ENCODE results near the gene NFKB2.

NFKB2 gene

GRCh38 chr10:102419269-102420180, 24.0 kb downstream of the NFKB2 start:
- in situ Hi-C loops (cut with MboI; ENCODE audit: low pct_unique_long_range_greater_than_20kb, low sequenced_read_pairs) = no loop called here

GRCh38 chr10:102420181-102420713, 24.7 kb downstream of the NFKB2 start:
- in situ Hi-C loops (cut with MboI; ENCODE audit: low pct_unique_long_range_greater_than_20kb, low sequenced_read_pairs) = no loop called here
- no peak for DNase-seq

More at GRCh38 chr10:102419269-102420180, 24.0 kb downstream of the NFKB2 start:
- DNase-seq = peak; percentile 57

GRCh38 chr10:102420714-102421506, 25.4 kb downstream of the NFKB2 start, which contains the start of gene FBXL15:
Gene FBXL15, plus strand, starts transcription at chr10:102420836. Its CDS starts 294 bp downstream, at chr10:102421130.
- peak; percentile 98 for DNase-seq
- in situ Hi-C loops (cut with MboI; ENCODE audit: low pct_unique_long_range_greater_than_20kb, low sequenced_read_pairs) = no loop called here

DNA sequence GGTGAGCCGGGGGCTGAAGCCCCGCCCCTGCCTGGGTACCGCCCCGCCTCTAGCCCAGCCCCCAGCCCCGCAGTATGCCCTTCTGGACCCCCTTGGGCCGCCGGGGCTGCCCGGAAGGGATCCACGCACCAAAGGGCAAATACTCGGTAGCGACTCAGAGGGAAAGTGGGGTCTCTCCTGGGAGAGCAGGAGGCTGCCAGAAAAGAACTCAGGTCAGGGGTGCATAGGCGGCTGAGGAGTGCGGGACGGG, 25.9 kb downstream of the NFKB2 start:
- no peak for DNase-seq
- in situ Hi-C loops (cut with MboI; ENCODE audit: low pct_unique_long_range_greater_than_20kb, low sequenced_read_pairs) = no loop called here

DNA sequence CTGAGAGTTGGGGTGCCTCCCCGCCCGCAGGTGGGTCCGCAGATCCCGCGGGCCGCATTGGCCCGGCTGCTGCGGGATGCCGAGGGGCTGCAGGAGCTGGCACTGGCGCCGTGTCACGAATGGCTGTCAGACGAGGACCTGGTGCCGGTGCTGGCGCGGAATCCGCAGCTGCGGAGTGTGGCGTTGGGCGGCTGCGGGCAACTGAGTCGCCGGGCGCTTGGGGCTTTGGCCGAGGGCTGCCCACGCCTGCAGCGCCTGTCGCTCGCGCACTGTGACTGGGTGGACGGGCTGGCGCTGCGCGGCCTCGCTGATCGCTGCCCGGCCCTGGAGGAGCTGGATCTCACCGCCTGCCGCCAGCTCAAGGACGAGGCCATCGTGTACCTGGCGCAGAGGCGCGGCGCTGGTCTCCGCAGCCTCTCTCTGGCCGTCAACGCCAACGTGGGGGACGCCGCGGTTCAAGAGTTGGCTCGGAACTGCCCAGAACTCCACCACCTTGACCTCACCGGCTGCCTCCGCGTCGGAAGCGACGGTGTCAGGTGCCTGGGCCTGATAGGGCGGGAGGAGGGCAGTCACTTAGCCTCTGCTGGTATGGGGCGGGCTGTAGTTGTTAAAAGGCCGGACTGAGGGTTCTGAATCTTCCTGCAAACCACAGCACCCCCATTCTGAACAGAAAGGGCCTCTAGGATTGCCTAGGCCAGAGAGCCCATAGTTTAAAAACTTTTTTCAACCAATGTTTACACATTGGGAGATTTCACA, 26.4 kb downstream of the NFKB2 start:
- in situ Hi-C loops (cut with MboI; ENCODE audit: low pct_unique_long_range_greater_than_20kb, low sequenced_read_pairs) = no loop called here
- DNase-seq = peak; percentile 28

GRCh38 chr10:102422545-102423129, 27.1 kb downstream of the NFKB2 start:
- in situ Hi-C loops (cut with MboI; ENCODE audit: low pct_unique_long_range_greater_than_20kb, low sequenced_read_pairs) = no loop called here
- peak; percentile 75 for DNase-seq

DNA sequence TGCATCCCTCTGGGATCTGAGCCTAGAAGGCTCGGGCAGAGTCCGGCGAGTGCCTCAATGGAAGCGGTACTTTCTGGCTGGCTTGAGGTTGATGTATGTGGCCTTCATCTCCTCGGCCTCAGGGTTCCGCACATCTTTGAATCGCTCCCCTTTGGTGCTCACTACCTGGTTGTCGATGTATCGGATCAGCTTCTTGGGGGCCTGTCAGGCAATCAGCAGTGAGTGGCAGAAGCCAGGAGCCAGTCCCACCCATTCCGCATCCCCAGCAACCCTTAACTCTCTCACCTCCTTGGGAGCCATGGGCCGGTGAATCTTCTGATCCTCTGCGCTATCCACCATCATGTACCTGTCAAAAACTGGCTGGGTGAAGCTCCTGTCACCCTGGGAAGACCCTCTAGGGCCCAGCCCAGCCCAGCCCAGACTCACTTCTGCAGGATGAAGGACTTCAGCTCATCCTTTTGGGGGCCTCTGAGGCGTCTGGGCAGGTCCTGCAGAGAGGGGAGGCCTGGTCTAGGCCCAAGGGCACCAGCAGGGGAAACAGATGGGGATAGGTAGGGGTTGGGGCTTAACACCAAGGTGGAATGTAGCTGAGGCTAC, 28.0 kb downstream of the NFKB2 start:
- in situ Hi-C loops (cut with MboI; ENCODE audit: low pct_unique_long_range_greater_than_20kb, low sequenced_read_pairs) = no loop called here
- no peak for DNase-seq

DNA sequence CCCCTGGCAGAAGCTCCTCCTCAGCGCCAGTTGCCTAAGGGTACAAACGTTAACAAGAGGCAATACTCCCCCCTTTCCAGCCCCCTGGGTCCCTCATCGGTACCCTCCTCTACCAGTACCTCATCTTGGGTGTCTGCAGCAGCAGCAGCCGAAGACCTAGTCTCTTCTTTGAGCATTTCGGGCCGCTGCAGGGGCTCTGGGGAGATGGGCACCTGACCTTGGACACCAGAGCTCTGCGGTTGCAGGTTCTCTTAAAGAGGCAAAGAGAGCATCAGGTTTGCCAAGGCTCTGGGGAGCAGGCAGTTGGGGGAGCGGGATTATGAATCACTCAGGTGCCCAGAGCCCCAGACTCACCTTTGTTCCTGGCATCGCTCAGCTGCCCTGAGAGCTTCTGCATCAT, 28.6 kb downstream of the NFKB2 start:
- no peak for DNase-seq
- in situ Hi-C loops (cut with MboI; ENCODE audit: low pct_unique_long_range_greater_than_20kb, low sequenced_read_pairs) = no loop called here

DNA sequence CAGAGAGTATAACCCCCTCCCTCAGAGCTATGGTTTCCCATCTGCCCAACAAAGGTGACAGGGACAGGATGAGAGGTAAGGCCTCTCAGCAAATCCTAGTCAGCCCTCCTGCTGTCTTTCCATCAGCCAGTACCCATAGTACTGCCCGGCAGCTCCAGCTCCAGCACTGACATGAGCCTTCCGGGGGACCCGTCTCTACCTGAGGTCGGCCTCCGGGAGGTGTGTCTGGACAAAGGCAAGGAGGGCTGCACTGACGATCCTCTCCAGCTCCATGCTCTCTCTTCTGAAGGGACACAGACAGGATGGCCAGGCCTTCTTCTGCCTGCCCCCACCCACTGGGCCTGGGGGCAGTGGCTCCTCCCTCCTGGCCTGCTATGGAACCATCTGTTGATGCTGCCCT, 29.4 kb downstream of the NFKB2 start:
- DNase-seq = no peak
- in situ Hi-C loops (cut with MboI; ENCODE audit: low pct_unique_long_range_greater_than_20kb, low sequenced_read_pairs) = no loop called here

DNA sequence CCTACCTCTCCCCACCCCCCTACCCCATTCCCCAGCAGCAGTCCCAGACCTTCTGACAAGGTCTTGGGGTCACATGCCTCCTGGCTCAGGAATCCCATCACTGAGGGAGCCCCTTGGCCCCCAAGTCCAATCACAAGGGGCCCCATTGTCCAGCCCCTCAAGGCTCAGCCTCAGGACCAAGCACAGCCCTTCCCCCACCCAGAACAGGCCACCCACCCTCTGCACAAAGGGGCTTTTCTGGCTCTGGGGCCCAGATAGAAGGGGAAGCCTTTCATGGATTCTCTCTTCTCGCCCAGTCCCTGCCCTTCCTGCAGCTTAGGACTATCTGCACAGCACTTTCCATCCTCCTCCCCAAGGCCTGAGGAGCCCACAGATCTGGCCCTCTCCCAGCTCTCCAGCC, 29.9 kb downstream of the NFKB2 start:
- in situ Hi-C loops (cut with MboI; ENCODE audit: low pct_unique_long_range_greater_than_20kb, low sequenced_read_pairs) = no loop called here
- DNase-seq = no peak

GRCh38 chr10:102426803-102427287, 31.3 kb downstream of the NFKB2 start:
- in situ Hi-C loops (cut with MboI; ENCODE audit: low pct_unique_long_range_greater_than_20kb, low sequenced_read_pairs) = no loop called here
- no peak for DNase-seq

DNA sequence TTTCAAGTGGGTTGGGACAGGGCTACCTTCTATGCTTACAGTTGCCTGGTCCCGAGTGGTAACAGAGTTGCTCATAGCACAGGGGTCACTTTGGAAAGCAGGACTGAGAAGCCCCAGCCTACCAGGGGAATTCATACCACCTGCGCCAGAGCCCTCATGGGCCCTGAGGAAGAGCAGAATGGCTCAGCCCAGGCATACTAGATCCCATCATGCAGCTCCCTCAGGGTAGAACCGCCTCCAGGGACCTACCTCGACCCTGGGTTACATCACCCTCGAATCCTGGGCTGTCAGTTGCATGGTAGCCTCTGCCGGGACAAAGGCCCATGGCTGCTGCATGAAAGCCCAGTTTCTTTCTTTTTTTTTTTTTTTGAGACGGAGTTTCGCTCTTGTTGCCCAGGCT, 34.0 kb downstream of the NFKB2 start:
- DNase-seq = no peak
- in situ Hi-C loops (cut with MboI; ENCODE audit: low pct_unique_long_range_greater_than_20kb, low sequenced_read_pairs) = no loop called here

- DNase-seq = peak; percentile 40
- in situ Hi-C loops (cut with MboI; ENCODE audit: low pct_unique_long_range_greater_than_20kb, low sequenced_read_pairs) = no loop called here
These were observed 36.1 kb downstream of the NFKB2 start for GRCh38 chr10:102431452-102432124.

DNA sequence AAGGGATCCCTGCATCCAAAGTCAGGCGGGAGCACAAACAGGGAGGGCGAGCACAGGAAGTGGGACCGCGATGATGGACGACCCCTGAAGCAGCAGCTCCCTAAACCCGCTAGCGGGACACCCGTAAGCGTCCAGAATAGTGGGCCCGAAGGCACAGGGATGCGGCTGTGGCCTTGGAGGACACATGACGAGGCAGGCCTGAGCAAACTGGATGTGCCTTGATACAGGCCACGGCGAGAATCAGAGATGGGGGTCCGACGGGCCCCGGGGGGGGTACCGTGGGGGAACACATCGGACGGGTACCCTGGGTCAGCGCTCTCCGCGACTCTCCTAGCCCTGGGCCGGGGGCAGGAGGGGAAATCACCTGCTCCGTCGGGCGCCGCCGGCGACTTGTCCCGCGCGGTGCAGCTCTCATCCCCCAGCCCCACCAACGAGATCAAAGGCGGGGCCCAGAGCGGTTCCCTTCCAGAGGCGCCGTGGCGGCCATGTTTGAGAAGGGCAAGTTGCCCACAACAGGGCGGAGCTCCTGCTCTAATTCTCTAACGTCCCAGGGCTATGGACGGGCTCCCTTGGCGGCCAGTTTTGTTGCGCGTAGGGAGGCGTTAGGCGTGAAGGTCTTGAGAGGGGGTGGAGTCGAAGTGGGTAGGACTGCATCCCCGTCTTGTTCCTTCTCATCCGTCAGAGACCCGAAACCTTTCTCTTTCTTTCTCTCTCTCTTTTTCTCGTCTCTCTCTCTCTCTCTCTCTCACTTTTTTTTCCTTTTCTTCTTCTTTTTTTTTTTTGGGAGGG, 36.9 kb downstream of the NFKB2 start, which contains the start of gene CUEDC2:
Gene CUEDC2 (minus strand): TSS at position 413 of the 789 bp plus-strand sequence. CDS start 7,386 bp downstream, outside the sequence.
- in situ Hi-C loops (cut with MboI; ENCODE audit: low pct_unique_long_range_greater_than_20kb, low sequenced_read_pairs) = no loop called here
- DNase-seq = peak; percentile 99

GRCh38 chr10:102433619-102434046, 38.1 kb downstream of the NFKB2 start:
- in situ Hi-C loops (cut with MboI; ENCODE audit: low pct_unique_long_range_greater_than_20kb, low sequenced_read_pairs) = no loop called here
- DNase-seq = peak; percentile 75

DNA sequence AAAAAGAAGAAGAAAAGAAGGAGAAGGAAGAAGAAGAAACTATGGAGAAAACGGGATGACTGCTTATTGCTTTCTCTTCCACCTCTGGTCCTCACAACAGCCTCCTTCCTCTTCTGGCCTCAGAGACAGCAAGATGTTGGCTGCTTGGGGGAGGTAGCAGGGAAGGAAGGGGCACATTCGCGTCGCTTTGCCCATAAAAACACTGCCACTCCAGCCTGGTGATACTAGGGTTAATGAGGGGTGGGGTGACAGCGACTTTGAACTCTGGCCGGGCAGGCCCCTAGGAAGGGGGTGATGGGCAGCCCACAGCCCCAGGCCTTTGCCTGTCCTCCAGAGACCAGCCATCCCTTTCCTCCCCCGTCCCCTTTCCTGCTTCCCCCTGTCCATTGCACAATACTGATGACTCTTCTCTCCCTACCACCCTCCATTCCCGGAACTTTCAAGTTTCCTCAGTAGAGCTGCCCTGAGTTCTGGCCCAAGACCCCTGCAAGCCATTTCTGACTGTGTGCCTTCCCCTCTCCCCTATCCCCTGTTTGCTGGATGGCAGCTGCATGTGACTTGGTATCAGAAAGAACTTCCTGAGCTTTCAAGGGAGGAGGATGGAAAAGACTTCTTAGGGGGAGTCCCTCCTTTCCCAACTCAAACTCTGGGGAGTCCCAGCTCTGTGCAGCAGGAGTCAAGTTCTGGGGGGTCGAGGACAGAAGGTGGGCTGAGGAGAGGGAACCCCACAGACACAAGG, 39.1 kb downstream of the NFKB2 start:
- in situ Hi-C loops (cut with MboI; ENCODE audit: low pct_unique_long_range_greater_than_20kb, low sequenced_read_pairs) = no loop called here
- DNase-seq = peak; percentile 70

DNA sequence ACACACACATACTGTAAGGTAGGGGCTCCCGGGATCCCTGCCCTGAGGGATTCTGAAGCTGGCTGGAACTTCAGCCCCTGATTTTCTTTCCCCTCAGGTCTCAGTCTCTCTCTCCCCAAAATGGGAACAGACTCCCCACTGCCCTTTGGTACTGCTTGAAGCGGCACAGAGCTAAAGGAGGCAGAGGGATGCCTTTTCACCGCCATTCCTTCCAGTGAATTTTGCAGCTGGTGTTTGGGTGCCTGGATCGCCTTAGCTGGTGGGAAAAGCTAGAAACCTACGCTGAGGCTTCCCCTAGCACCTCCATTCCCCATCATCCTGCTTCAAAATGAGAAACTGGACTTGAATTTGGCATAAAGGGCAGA, 39.6 kb downstream of the NFKB2 start:
- in situ Hi-C loops (cut with MboI; ENCODE audit: low pct_unique_long_range_greater_than_20kb, low sequenced_read_pairs) = no loop called here
- no peak for DNase-seq
